HepG2 (cell line): ENCODE results near the gene CDK6. TPM values are rescaled to one million over a fixed set of nuclear protein-coding genes. Genes with fewer than 3 reads are reported as not detected.
A peak's percentile ranks its signal among the peaks of the same experiment; 100 is the strongest.

Source experiments
- AKAP8 ChIP-seq: sonication (generic); formaldehyde crosslinking; IDR thresholded peaks from 2 replicates; pipeline ENCODE4 v1.5.1; 2020; ENCODE audit warnings: mild to moderate bottlenecking, missing genetic modification reagents
- ARID3A ChIP-seq: IDR thresholded peaks from 2 replicates; pipeline ENCODE4 v1.6.1; 2012; ENCODE audit warnings: low read depth, low read length, improper control_type of control experiment
- ARNTL ChIP-seq: sonication (generic); formaldehyde crosslinking; IDR thresholded peaks from 2 replicates; pipeline ENCODE4 v1.4.0; 2020; ENCODE audit warnings: mild to moderate bottlenecking, missing genetic modification reagents
- IKZF4 ChIP-seq: sonication (generic); formaldehyde crosslinking; IDR thresholded peaks from 2 replicates; pipeline ENCODE4 v1.5.1; 2020; ENCODE audit warnings: borderline replicate concordance, mild to moderate bottlenecking, low read depth, missing genetic modification reagents; ENCODE audit errors: not compliant biosample characterization
- THAP11 ChIP-seq: IDR thresholded peaks from 2 replicates; pipeline ENCODE4 v1.6.1; 2016; ENCODE audit warnings: missing biosample characterization, missing genetic modification reagents
- ZC3H4 ChIP-seq: sonication (generic); formaldehyde crosslinking; IDR thresholded peaks from 2 replicates; pipeline ENCODE4 v1.4.0; 2020; ENCODE audit warnings: missing genetic modification reagents, borderline replicate concordance
- ZHX1 ChIP-seq: sonication (generic); formaldehyde crosslinking; IDR thresholded peaks from 2 replicates; pipeline ENCODE4 v1.8.1; 2022; ENCODE audit warnings: low read depth, mild to moderate bottlenecking, missing genetic modification reagents
- ZNF225 ChIP-seq: sonication (generic); formaldehyde crosslinking; IDR thresholded peaks from 2 replicates; pipeline ENCODE4 v1.4.0; 2020; ENCODE audit warnings: mild to moderate bottlenecking, missing genetic modification reagents
- ZNF326 ChIP-seq: sonication (generic); formaldehyde crosslinking; IDR thresholded peaks from 2 replicates; pipeline ENCODE4 v1.4.0; 2020; ENCODE audit warnings: missing genetic modification reagents, borderline replicate concordance
- ZNF543 ChIP-seq: sonication (generic); formaldehyde crosslinking; IDR thresholded peaks from 2 replicates; pipeline ENCODE4 v1.4.0; 2020; ENCODE audit warnings: mild to moderate bottlenecking, missing genetic modification reagents
- ZNF547 ChIP-seq: sonication (generic); formaldehyde crosslinking; IDR thresholded peaks from 2 replicates; pipeline ENCODE4 v1.5.1; 2020; ENCODE audit warnings: mild to moderate bottlenecking, missing genetic modification reagents
- ZNF616 ChIP-seq: sonication (generic); formaldehyde crosslinking; IDR thresholded peaks from 2 replicates; pipeline ENCODE4 v1.5.0; 2020; ENCODE audit warnings: low read depth, mild to moderate bottlenecking, missing genetic modification reagents
- ZNF687 ChIP-seq: sonication (generic); formaldehyde crosslinking; IDR thresholded peaks from 2 replicates; pipeline ENCODE4 v1.5.1; 2020; ENCODE audit warnings: mild to moderate bottlenecking, missing genetic modification reagents, moderate library complexity
- ZNF720 ChIP-seq: sonication (generic); formaldehyde crosslinking; IDR thresholded peaks from 2 replicates; pipeline ENCODE4 v1.4.0; 2020; ENCODE audit warnings: missing genetic modification reagents
- ZNF780A ChIP-seq: sonication (generic); formaldehyde crosslinking; IDR thresholded peaks from 2 replicates; pipeline ENCODE4 v1.8.0; 2022; ENCODE audit warnings: mild to moderate bottlenecking, missing genetic modification reagents, moderate library complexity
- polyA plus RNA-seq, 8 experiments: library from polyadenylated mRNA; depleted of rRNA in 3 of 8; stranded (reverse) in 7 of 8; unstranded in 1 of 8; fragments of >200 nt; fragmentation: Illumina TruSeq in 4 of 8; extraction: Trizol in 4 of 8; gene quantifications; 2 replicates each; pipeline versions ENCODE4 v1.2.1 to v1.2.3, GENCODE V29; 2011 to 2016; ENCODE audit warnings: low read depth in 4 of 8, missing spikeins in 1 of 8, mixed read lengths in 1 of 8; ENCODE audit not compliant: insufficient read depth in 1 of 8
- total RNA-seq, 5 experiments: library from RNA; depleted of rRNA; stranded (reverse); fragments of >200 nt; fragmentation: Illumina TruSeq; extraction: Trizol; gene quantifications; 2 replicates each; pipeline ENCODE4 v1.2.3, GENCODE V29; 2016; ENCODE audit warnings: low read depth in 1 of 5
- TF ChIP-seq, protein P1 (sequence below): sonication (generic); formaldehyde crosslinking; IDR thresholded peaks from 2 replicates; pipeline ENCODE4 v1.4.0; 2020; ENCODE audit warnings: missing genetic modification reagents, borderline replicate concordance

Gene CDK6
- total and polyA plus RNA-seq, 2 of the 13 experiments (the other 11 are each of a cell fraction or from before 2014, with no cell fraction given): 34.6 to 90.8 TPM

GRCh38 chr7:92751902-92752901, 84.2 kb downstream of the CDK6 start (continued):
- TF ChIP-seq ZNF326 (CRISPR knock-in tag) (no peak), ZNF780A (no peak), THAP11 (CRISPR knock-in tag) (peak; percentile 59; the same call in 1 of the 2 replicates), IKZF4 (no peak), ZNF616 (no peak), ZHX1 (no peak), ZNF687 (CRISPR knock-in tag) (no peak), ZNF225 (CRISPR knock-in tag) (no peak), AKAP8 (CRISPR knock-in tag) (no peak), ARID3A (peak; percentile 97), ARNTL (no peak), ZNF547 (no peak), ZNF543 (no peak), ZNF720 (no peak), ZC3H4 (CRISPR knock-in tag) (no peak)
- TF ChIP-seq, protein P1, sequence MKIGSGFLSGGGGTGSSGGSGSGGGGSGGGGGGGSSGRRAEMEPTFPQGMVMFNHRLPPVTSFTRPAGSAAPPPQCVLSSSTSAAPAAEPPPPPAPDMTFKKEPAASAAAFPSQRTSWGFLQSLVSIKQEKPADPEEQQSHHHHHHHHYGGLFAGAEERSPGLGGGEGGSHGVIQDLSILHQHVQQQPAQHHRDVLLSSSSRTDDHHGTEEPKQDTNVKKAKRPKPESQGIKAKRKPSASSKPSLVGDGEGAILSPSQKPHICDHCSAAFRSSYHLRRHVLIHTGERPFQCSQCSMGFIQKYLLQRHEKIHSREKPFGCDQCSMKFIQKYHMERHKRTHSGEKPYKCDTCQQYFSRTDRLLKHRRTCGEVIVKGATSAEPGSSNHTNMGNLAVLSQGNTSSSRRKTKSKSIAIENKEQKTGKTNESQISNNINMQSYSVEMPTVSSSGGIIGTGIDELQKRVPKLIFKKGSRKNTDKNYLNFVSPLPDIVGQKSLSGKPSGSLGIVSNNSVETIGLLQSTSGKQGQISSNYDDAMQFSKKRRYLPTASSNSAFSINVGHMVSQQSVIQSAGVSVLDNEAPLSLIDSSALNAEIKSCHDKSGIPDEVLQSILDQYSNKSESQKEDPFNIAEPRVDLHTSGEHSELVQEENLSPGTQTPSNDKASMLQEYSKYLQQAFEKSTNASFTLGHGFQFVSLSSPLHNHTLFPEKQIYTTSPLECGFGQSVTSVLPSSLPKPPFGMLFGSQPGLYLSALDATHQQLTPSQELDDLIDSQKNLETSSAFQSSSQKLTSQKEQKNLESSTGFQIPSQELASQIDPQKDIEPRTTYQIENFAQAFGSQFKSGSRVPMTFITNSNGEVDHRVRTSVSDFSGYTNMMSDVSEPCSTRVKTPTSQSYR (CRISPR knock-in tag): peak; percentile 15; the same call in 1 of the 2 replicates
